Mesodermal cell (in vitro differentiated cells): ENCODE results near the gene CCDC117.

Source experiments
- H3K27ac ChIP-seq: 2 replicates; pipeline ENCODE4 v1.7.0; 2013; ENCODE audit warnings: mild to moderate bottlenecking, low read depth, low read length, moderate library complexity; ENCODE audit not compliant: severe bottlenecking
- H3K36me3 ChIP-seq: 2 replicates; pipeline ENCODE4 v1.7.1; 2013; ENCODE audit warnings: mild to moderate bottlenecking, low read length, moderate library complexity; ENCODE audit not compliant: control insufficient read depth, insufficient read depth
- H3K4me1 ChIP-seq: one replicate; pipeline ENCODE4 v1.7.1; 2013; ENCODE audit warnings: mild to moderate bottlenecking, low read length; ENCODE audit not compliant: insufficient read depth, control insufficient read depth, poor library complexity, severe bottlenecking
- H3K4me3 ChIP-seq: 2 replicates; pipeline ENCODE4 v1.7.0; 2013; ENCODE audit warnings: low read length, control low read depth, mild to moderate bottlenecking; ENCODE audit not compliant: insufficient read depth, poor library complexity, severe bottlenecking; ENCODE audit errors: extremely low read depth
- H3K9me3 ChIP-seq: 2 replicates; pipeline ENCODE4 v1.7.1; 2013; ENCODE audit warnings: mild to moderate bottlenecking, low read length, moderate library complexity; ENCODE audit not compliant: control insufficient read depth
- WGBS, 2 experiments: methylation state at CpG; one replicate each; pipeline ENCODE4 v1.1.5; 2013; ENCODE audit warnings: missing lambda C conversion rate in 2 of 2; ENCODE audit not compliant: insufficient coverage in 2 of 2; 5-methylcytosine and 5-hydroxymethylcytosine counted together

CCDC117 gene

GRCh38 chr22:28792491-28793383, 20.2 kb downstream of the CCDC117 start:
- H3K36me3 ChIP-seq: peaks cover 50% of the 10 kb centered on the region
- peak overlapping the region; percentile 53 for H3K27ac ChIP-seq

GRCh38 chr22:28793976-28794584, 21.6 kb downstream of the CCDC117 start:
- no peaks in the 10 kb centered on the region for H3K9me3 ChIP-seq
- 100% methylated on average over 1 of the region's 4 CpGs; no CpG with 5 or more reads in 1 of the 2 experiments for WGBS, 2 experiments
- peaks cover 3% of the 10 kb centered on the region for H3K4me1 ChIP-seq
- H3K4me3 ChIP-seq: no peak overlapping the region
- peaks cover 51% of the 10 kb centered on the region for H3K36me3 ChIP-seq
- no peak overlapping the region for H3K27ac ChIP-seq

More at GRCh38 chr22:28792491-28793383, 20.2 kb downstream of the CCDC117 start:
- 90 to 94% methylated on average over 11 to 13 of the region's 15 CpGs for WGBS, 2 experiments
- Histone ChIP-seq H3K4me3 (no peak overlapping the region), H3K9me3 (no peaks in the 10 kb centered on the region), H3K4me1 (no peaks in the 10 kb centered on the region)

DNA sequence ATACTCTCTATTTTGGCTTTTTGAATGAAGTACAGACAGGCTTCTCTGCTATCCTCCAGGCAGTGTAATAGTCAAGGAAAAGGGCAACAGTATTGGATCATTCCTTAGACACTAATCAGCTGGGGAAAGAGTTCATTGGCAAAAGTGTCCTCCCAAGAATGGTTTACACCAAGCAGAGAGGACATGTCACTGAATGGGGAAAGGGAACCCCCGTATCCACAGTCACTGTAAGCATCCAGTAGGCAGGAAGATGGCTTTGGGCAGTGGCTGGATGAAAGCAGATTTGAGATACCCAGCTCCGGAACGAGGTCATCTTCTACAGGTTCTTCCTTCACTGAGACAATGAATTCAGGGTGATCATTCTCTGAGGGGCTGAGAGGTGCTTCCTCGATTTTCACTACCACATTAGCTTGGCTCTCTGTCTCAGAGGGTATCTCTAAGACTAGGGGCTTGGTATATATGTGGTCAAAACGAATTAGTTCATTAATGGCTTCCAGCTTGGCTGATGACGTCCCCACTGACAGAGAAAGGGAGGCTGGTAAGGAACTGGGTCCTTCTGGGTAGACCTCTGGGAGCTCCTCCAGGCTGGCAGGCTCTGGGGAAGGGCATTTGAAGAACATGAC, 22.7 kb downstream of the CCDC117 start:
- H3K36me3 ChIP-seq: peaks cover 51% of the 10 kb centered on the region
- WGBS, 2 experiments: 96 to 100% methylated on average over 4 to 5 of the region's 6 CpGs
- no peak overlapping the region for H3K4me3 ChIP-seq
- peaks cover 3% of the 10 kb centered on the region for H3K4me1 ChIP-seq
- H3K27ac ChIP-seq: no peak overlapping the region
- H3K9me3 ChIP-seq: no peaks in the 10 kb centered on the region

DNA sequence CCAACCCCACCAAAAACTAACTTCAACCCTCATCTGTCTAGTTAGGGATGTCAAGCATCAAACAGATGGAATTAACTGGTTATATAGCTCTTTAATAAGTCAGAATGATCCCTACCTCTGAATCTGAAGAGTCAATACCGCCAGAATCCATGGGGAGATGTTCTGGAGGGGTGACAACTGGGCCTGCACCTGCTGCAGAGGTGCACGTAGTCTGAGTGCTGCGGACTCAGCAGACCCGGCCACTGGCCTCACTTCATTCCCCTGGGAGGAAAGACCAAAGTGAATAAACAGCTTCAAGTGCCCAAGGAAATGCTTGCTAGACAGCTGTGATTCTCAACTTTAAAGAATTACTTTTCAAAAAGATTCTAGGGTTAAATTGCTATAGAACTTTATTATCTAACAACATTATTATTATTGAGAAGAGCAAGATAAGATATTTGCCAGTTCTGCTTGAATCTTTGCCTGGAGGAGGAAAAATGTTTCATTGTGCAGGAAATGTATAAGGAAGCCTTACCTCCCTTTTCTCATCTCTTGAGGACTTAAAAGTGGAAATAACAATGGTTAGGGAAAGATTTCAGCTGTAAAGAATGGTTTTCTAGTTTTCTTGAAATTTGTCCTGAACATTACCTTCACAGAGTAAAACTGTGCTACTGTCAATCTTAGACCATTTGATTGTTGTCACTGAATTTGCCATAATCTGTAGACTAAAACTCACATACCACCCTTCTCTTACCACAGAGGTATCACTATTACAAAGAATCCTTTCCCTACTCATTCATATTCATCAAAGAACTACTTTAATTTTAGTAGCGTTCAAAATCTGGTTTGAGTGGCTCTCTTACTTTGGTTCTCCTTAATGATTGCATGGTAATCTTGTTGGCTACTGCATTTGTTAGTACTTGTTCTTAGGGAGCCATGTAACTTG, 23.7 kb downstream of the CCDC117 start:
- Histone ChIP-seq H3K27ac (no peak overlapping the region), H3K4me3 (no peak overlapping the region), H3K9me3 (no peaks in the 10 kb centered on the region), H3K36me3 (peaks cover 51% of the 10 kb centered on the region), H3K4me1 (peaks cover 3% of the 10 kb centered on the region)
- 89 to 100% methylated on average over 3 to 5 of the region's 5 CpGs for WGBS, 2 experiments

DNA sequence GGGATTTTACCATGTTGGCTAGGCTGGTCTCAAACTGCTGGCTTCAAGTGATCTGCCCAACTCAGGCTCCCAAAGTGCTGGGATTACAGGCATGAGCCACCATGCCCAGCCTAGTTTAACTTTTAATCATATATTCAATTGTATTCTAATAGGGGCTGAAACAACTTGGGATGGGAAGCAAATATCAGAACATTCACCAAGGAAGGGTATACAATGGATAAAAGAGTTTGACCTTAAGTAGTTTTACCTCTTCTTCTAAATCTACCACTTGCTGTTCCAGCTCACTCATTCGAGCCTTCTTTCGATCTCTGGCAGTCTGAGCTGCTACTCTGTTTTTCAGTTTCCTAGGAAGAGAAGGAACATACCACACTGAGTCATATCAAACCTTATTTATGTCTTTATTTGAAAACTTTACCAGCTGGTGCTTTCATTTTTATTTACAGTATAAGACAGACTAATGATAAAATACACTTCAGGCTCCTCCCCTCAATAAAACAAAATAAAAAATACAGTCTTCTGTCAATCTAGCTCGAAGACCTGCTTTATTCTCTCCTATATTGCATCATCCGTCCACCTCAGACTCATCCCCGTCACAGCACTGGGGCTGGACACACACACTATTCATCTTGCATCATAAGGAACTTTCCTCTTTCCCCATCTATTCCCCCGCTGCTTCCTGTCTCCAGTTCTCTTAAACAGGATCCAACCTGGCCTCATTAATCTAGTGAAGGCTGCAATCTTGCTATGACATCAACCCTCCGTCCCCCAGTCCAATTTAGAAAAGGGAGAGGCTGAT, 26.5 kb downstream of the CCDC117 start:
- H3K4me3 ChIP-seq: peak overlapping the region; percentile 96
- WGBS, 2 experiments: 4 to 26% methylated on average over 5 to 7 of the region's 7 CpGs

DNA sequence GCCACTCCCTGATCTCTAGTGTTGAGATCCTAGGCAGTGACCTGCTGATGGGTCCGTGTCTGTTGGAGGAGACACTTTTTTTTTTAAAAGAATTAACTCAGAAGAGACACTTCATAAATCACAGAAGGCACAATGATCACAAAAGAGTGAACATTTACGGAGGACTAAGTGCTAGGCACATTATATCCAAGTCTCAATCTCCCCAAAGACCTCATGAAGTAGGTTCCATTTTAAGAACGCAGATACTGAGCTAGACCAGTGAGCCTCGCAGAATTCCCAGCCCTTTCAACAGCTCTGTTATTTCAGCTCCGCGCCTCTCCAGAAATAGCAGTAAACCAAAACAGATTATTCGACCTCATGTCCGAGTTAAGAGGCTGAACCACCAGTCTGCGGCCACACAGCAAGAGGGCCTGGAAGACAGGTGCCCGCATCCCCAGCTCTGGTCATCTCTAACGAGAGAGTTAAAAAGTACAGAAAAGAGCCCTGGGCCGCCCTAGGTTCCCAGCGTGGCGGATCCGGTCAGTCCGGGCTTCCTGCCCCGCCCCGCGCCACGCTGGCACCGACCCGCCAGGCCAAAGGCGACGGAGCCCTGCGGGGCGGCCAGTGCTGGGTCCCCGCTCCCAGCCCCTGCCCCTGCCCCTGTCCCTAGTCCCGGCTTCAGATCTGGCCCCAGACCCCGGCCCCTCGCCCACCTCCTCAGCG, 27.3 kb downstream of the CCDC117 start:
- peaks cover 40% of the 10 kb centered on the region for H3K36me3 ChIP-seq
- peak overlapping the region; percentile 96 for H3K4me3 ChIP-seq
- WGBS, 2 experiments: 0% methylated on average over 22 to 24 of the region's 31 CpGs

More for the DNA sequence above, 26.5 kb downstream of the CCDC117 start:
- Histone ChIP-seq H3K4me1 (peaks cover 5% of the 10 kb centered on the region), H3K9me3 (no peaks in the 10 kb centered on the region), H3K27ac (peak overlapping the region; percentile 100), H3K36me3 (peaks cover 48% of the 10 kb centered on the region)

GRCh38 chr22:28800308-28801041, 28.0 kb downstream of the CCDC117 start, which contains the start of gene XBP1:
XBP1 (minus strand) TSS chr22:28800569.
- Histone ChIP-seq H3K36me3 (peaks cover 33% of the 10 kb centered on the region), H3K27ac (peak within 1 kb of the TSS; percentile 100), H3K4me1 (peaks cover 5% of the 10 kb centered on the region), H3K9me3 (no peaks in the 10 kb centered on the region), H3K4me3 (peak within 1 kb of the TSS; percentile 96)
- WGBS, 2 experiments: 0 to 1% methylated on average over 73 to 78 of the region's 78 CpGs

More for the DNA sequence above, 27.3 kb downstream of the CCDC117 start:
- H3K27ac ChIP-seq: peak overlapping the region; percentile 100
- peaks cover 5% of the 10 kb centered on the region for H3K4me1 ChIP-seq
- no peaks in the 10 kb centered on the region for H3K9me3 ChIP-seq

GRCh38 chr22:28801845-28802594, 29.5 kb downstream of the CCDC117 start:
- WGBS, 2 experiments: 83 to 85% methylated on average over 9 of the region's 14 CpGs
- Histone ChIP-seq H3K27ac (no peak overlapping the region), H3K9me3 (no peaks in the 10 kb centered on the region), H3K36me3 (peaks cover 18% of the 10 kb centered on the region), H3K4me1 (peaks cover 5% of the 10 kb centered on the region), H3K4me3 (no peak overlapping the region)
